HG02763 (cell line): ENCODE measurements around the gene POC1B.

Source experiments
- ATAC-seq: cut with Tn5 transposase; IDR thresholded peaks from one replicate; pipeline ENCODE4 v1.9.1; 2021; ENCODE audit warnings: mild to moderate bottlenecking, moderate library complexity; ENCODE audit not compliant: unreplicated experiment

Gene POC1B

DNA sequence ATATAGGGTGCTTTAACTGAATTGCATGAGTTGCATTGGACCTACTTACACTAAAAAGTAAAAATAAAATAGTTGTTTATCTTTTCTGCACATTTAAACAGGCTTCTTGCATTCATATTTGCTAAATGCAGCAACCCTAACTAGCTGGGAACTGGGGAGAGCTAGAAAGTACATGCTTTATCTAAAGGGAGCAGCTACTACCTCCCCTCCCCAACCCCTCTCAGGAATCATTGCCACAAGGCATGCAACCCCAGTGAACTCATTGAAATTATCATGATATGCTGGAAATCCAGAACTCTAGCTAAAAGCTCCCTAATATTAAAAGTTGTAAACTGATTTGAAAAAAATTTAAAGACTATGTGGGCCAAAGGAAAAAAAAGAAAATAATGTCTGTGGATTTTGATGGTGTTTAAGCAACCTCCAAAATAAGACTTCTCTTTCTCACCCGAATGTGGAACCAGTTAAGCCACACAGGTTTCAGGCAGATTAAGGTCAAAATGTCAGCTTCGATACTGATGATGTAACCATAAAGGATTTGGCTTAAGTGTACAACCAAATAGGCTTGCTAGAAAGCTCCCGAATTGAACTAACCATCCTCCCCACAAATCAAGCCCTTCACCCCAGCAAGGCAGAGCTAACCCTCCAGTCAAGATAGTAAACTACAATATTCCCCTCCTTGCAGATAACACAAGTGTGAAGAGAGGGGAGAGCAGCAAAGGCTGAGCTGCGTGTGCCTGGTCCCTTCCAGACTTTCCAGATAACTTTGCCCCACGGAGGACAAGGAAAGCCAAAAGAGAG lies 13.8 kb upstream of the POC1B start:
- ATAC-seq: no peak

- ATAC-seq: no peak
These were observed 13.1 kb upstream of the POC1B start for GRCh38 chr12:89538897-89539296.

- ATAC-seq: no peak
These were observed 11.5 kb upstream of the POC1B start for GRCh38 chr12:89537389-89537788.

- no peak for ATAC-seq
These were observed 3.9 kb upstream of the POC1B start for GRCh38 chr12:89529738-89530137.

- ATAC-seq: no peak
These were observed 2.6 kb upstream of the POC1B start for GRCh38 chr12:89528434-89528833.

- peak; percentile 24 for ATAC-seq
These were observed 483 bp downstream of the POC1B start for GRCh38 chr12:89525305-89525823.

DNA sequence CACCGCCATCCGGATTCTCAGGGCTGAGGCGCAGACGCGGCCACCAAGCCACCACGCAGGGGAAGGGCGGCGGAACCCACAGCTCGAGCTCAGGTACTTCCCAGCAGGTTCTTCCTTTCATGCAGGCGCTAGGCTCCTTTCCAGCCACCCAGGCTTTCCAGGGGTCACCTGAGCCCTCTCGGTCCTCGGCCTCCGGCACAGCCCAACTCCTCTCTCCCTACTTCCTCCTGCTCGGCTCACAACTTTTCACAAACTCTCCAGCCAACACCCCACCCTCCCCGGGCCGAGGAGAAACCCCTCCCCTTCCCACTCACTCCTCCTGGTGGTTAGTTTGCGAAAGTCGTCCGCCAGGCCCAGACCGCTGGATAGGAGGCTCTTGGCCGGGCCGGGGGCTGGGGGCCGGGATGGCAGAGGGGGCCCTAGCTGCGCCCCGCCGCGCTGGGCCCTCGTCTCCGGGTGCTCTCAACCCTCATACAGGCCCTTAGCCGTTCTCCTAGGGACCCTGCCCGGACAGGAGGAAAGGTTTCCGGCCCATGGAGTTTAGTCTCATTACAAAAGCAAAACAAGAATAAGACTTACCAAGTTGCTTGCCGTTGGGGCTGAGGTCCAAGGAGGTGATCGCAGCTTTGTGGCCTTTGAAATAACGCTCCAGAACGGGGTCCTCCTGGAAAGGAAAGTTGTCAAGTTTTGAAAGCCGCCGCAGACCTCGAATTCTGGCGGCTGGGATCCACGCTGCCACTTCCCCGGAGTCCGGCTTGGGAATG lies 1.1 kb downstream of the POC1B start, which contains the start of gene GALNT4:
Gene GALNT4 (minus strand): TSS at position 256 of the 764 bp plus-strand sequence. CDS start 247 bp downstream, at position 9.
- ATAC-seq: peak; percentile 76

GRCh38 chr12:89523843-89524540 lies 1.9 kb downstream of the POC1B start:
- no peak for ATAC-seq

- no peak for ATAC-seq
These were observed 2.5 kb downstream of the POC1B start for GRCh38 chr12:89523393-89523792.

GRCh38 chr12:89521364-89522223 lies 4.3 kb downstream of the POC1B start:
- ATAC-seq: no peak

GRCh38 chr12:89517720-89518119 lies 8.1 kb downstream of the POC1B start:
- ATAC-seq: no peak

GRCh38 chr12:89516633-89517032 lies 9.2 kb downstream of the POC1B start:
- ATAC-seq: no peak

DNA sequence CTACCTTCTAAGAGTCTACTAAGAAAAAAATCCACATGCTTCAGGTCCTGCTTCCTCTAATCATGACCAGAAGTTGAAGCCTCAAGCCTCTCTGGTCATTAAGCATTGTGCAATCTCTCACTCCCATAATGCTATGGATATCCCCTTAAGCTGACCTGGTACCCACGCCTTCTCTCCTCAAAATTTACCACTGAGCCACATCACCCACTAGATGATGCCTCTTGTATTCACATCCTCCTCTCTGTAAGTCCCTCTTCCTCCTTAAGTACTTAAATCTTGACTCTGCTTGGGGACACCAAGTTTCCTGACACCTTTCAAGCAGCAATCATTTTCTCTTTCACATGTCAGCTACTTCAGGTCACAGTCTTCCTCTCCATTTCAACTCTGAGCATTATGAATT lies 11.1 kb downstream of the POC1B start:
- peak; percentile 59 for ATAC-seq

DNA sequence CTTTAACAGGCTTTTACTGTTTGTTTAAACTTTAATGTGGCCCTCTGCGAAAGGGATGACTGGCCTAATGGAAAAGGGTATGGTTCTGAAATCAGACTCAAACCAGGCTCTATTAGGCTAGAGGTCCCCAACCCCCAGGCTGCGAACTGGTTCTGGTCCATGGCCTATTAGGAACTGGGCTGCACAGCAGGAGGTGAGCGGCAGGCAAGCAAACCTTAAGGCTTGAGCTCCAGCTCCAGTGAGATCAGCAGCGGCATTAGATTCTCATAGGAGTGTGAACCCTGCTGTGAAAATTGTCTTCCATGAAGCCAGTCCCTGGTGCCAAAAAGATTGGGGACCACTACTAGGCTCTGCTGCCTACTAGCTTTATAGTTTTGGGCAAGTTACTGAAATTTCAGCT lies 12.3 kb downstream of the POC1B start:
- no peak for ATAC-seq

- ATAC-seq: no peak
These were observed 18.6 kb downstream of the POC1B start for GRCh38 chr12:89507015-89507824.

DNA sequence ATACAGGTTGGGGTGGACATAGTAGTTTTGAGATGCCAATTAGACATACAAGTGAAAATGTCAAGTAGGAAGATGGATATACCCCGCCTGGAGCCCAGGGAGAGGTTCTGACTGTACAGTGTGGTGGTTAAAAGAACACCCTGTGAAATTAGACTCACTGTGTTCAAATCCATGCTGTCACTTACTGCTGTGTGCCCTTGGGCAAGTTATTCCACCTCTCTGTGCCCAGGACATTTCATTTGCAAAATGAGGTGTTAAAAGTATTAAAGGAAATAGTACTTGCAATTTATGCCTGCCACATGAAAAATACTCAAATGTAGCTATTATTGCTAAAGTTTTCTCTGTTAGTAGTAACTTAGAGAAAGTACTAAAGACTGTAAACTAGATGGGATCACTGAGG lies 19.8 kb downstream of the POC1B start:
- ATAC-seq: no peak

DNA sequence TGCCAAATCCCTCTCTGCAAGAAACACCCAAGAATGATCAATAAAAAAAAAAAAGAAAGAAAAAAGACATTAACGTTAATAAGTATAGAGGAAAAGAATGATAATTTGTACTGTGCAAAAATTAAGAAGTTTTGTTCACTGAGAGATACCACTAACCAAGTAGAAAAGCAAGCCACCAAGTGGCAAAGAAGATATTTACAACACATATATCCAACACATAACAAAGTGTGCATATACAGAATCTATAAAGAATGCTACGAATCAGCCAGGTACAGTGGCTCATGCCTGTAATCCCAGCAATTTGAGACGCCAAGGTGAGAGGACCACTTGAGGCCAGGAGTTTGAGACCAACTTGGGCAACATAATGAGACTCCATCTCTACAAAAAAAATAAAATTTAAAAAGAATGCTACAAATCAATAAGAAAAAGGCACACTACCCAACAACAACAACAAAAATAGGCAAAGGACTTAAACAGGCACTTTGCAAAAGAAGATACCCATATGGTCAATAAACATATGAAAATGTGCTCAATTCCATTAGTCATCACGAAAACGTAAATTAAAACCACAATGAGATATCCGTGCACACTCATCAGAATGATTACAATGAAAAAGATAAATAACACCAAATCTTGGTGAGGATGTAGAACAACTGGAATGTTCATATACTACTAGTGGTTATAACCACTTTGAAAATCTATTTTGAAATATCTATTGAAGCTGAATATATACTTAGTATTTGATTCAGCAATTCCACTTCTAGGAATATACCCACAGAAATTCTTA lies 21.1 kb downstream of the POC1B start:
- no peak for ATAC-seq

- no peak for ATAC-seq
These were observed 24.1 kb downstream of the POC1B start for GRCh38 chr12:89501793-89502192.

DNA sequence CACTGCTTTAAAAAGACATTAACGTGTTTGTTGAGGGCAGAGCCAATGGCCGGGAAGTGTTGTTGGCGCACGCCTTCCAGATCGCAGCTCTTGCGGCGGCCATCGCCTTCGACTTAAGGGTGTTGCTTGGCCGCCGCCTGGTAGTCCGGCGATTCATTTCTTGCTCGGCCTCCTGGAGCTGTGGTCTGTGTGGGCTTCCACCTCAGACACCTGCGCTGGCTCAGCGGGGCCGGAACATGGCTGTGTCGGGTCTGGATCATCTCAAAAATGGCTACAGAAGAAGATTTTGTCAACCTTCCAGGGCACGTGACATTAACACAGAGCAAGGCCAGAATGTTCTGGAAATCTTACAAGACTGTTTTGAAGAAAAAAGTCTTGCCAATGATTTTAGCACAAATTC lies 26.0 kb downstream of the POC1B start:
- no peak for ATAC-seq
